HG02571 (cell line): ENCODE results near the gene PCNX2.
A peak's percentile ranks its signal among the peaks of the same experiment; 100 is the strongest.

ENCODE experiments used
- ATAC-seq: cut with Tn5 transposase; IDR thresholded peaks from one replicate; pipeline ENCODE4 v1.9.1; 2021; ENCODE audit warnings: mild to moderate bottlenecking, moderate library complexity; ENCODE audit not compliant: unreplicated experiment

The PCNX2 gene

GRCh38 chr1:233320023-233320422 lies 24.5 kb upstream of the PCNX2 start:
- no peak for ATAC-seq

GRCh38 chr1:233319272-233319671 lies 23.7 kb upstream of the PCNX2 start:
- no peak for ATAC-seq

- ATAC-seq, result no peak
These were observed 20.9 kb upstream of the PCNX2 start for GRCh38 chr1:233316473-233316872.

- ATAC-seq, result no peak
These were observed 20.3 kb upstream of the PCNX2 start for GRCh38 chr1:233315718-233316301.

GRCh38 chr1:233313434-233314155 lies 18.1 kb upstream of the PCNX2 start:
- ATAC-seq, result no peak

GRCh38 chr1:233304489-233305102 lies 9.1 kb upstream of the PCNX2 start:
- ATAC-seq, result no peak

GRCh38 chr1:233300326-233300725 lies 4.8 kb upstream of the PCNX2 start:
- no peak for ATAC-seq

GRCh38 chr1:233299450-233299849 lies 3.9 kb upstream of the PCNX2 start:
- no peak for ATAC-seq

- no peak for ATAC-seq
These were observed 424 bp upstream of the PCNX2 start for GRCh38 chr1:233295975-233296322.

GRCh38 chr1:233294913-233295236 lies 650 bp downstream of the PCNX2 start:
- peak; percentile 32 for ATAC-seq

GRCh38 chr1:233293556-233294446 lies 1.7 kb downstream of the PCNX2 start:
- ATAC-seq, result no peak

- ATAC-seq, result no peak
These were observed 5.0 kb downstream of the PCNX2 start for GRCh38 chr1:233290396-233291034.

GRCh38 chr1:233289676-233290075 lies 5.8 kb downstream of the PCNX2 start:
- ATAC-seq, result no peak

- ATAC-seq, result no peak
These were observed 13.0 kb downstream of the PCNX2 start for GRCh38 chr1:233282582-233282886.

GRCh38 chr1:233281711-233282581 lies 13.6 kb downstream of the PCNX2 start:
- ATAC-seq, result peak; percentile 86

GRCh38 chr1:233279971-233280370 lies 15.6 kb downstream of the PCNX2 start:
- no peak for ATAC-seq

- ATAC-seq, result no peak
These were observed 16.9 kb downstream of the PCNX2 start for GRCh38 chr1:233278631-233279030.

- no peak for ATAC-seq
These were observed 17.6 kb downstream of the PCNX2 start for GRCh38 chr1:233277637-233278606.

GRCh38 chr1:233269656-233270055 lies 25.9 kb downstream of the PCNX2 start:
- no peak for ATAC-seq
